SIG-M5 treated with dmso at 0.1 percent for 504 hours (cell line): ENCODE results near the gene IDH3G.
"Not testable (repeated sequence)": the region's sequence is repeated elsewhere in the genome, so short reads cannot be mapped to it uniquely, and the experiment has no call there.

Source experiments
- DNase-seq: peaks from one replicate; lab custom pipeline; 2025; ENCODE audit not compliant: unreplicated experiment; lab: John Stamatoyannopoulos, UW

Gene IDH3G

GRCh38 chrX:153763298-153763932 is 30.8 kb downstream of the IDH3G start:
- DNase-seq, result no peak

- DNase-seq, result no peak
Observed at GRCh38 chrX:153762626-153763173, 31.5 kb downstream of the IDH3G start.

GRCh38 chrX:153761863-153762262 is 32.3 kb downstream of the IDH3G start:
- DNase-seq, result no peak

- no peak for DNase-seq
Observed at GRCh38 chrX:153755136-153755535, 39.0 kb downstream of the IDH3G start.

- no peak for DNase-seq
Observed at GRCh38 chrX:153750127-153750774, 43.9 kb downstream of the IDH3G start.

- DNase-seq, result not testable (repeated sequence)
Observed at GRCh38 chrX:153749017-153749416, 45.2 kb downstream of the IDH3G start.

- DNase-seq, result not testable (repeated sequence)
Observed at GRCh38 chrX:153746991-153747390, 47.2 kb downstream of the IDH3G start.

GRCh38 chrX:153746359-153746758 is 47.8 kb downstream of the IDH3G start:
- no peak for DNase-seq

GRCh38 chrX:153745067-153745433 is 49.1 kb downstream of the IDH3G start:
- DNase-seq, result not testable (repeated sequence)

- no peak for DNase-seq
Observed at GRCh38 chrX:153744210-153745066, 49.7 kb downstream of the IDH3G start.

- not testable (repeated sequence) for DNase-seq
Observed at GRCh38 chrX:153743468-153744209, 50.5 kb downstream of the IDH3G start.

- not testable (repeated sequence) for DNase-seq
Observed at GRCh38 chrX:153742796-153743467, 51.2 kb downstream of the IDH3G start.

GRCh38 chrX:153742111-153742510 is 52.1 kb downstream of the IDH3G start:
- not testable (repeated sequence) for DNase-seq

GRCh38 chrX:153741446-153741845 is 52.7 kb downstream of the IDH3G start:
- no peak for DNase-seq

GRCh38 chrX:153740631-153741222 is 53.4 kb downstream of the IDH3G start:
- no peak for DNase-seq

GRCh38 chrX:153739754-153740486 is 54.3 kb downstream of the IDH3G start:
- no peak for DNase-seq

- no peak for DNase-seq
Observed at GRCh38 chrX:153738056-153738605, 56.0 kb downstream of the IDH3G start.

- no peak for DNase-seq
Observed at GRCh38 chrX:153736871-153737441, 57.2 kb downstream of the IDH3G start.
